Thyroid gland (tissue), 4 donors: ENCODE measurements around the gene KLRC2.

Experiments used
- CTCF ChIP-seq, 6 experiments: fragments of 200-600 bp in 3 of 6; fragments of 450-650 bp in 3 of 6; sonication (generic) in 3 of 6; IDR thresholded peaks; one replicate each; pipeline ENCODE4 v1.5.1; 2016 to 2019; ENCODE audit warnings: antibody characterized with exemption in 6 of 6, mild to moderate bottlenecking in 2 of 6, inconsistent platforms in 1 of 6, moderate library complexity in 1 of 6
- POLR2A ChIP-seq, 2 donors: fragments of 450-650 bp; IDR thresholded peaks; one replicate each; pipeline ENCODE4 v1.6.1; 2017; ENCODE audit warnings: antibody characterized with exemption in 2 of 2, mild to moderate bottlenecking in 2 of 2, moderate library complexity in 1 of 2

GRCh38 chr12:10381928-10382628 lies 53.7 kb downstream of the KLRC2 start:
- TF ChIP-seq CTCF (IDR thresholded peaks at IDR 0.05) (no peak), POLR2A (IDR thresholded peaks at IDR 0.05) (no peak)
